ENCODE measurements around the gene PML. TPM values are rescaled to one million over a fixed set of nuclear protein-coding genes. Genes with fewer than 3 reads are reported as not detected.
"Not testable (repeated sequence)": the region's sequence is repeated elsewhere in the genome, so short reads cannot be mapped to it uniquely, and the experiment has no call there.

PML gene
- total RNA-seq, 8 experiments from 2014 or later: 7.2 to 37.8 (median 12.6) TPM

DNA sequence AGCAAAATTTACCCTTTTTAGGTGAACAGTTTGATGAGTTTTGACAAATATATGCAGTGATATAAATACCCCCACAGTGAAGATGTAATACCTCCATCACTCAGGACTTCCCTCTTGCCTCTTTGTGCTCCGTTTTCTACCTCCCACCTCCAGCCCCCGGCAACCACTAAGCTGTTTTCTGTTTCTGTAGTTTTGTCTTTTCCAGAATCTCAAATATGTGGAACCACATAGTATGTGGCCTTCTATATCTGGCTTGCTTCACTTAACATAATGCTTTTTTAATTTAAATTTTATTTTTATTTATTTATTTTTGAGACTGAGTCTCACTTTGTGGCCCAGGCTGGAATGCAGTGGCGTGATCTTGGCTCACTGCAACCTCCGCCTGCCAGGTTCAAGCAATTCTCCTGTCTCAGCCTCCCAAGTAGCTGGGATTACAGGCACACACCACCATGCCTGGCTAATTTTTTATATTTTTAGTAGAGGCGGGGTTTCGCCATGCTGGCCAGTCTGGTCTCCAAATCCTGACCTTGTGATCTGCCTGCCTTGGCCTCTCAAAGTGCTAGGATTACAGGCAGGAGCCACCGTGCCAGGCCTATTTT, 33.9 kb upstream of the PML start:
- not testable (repeated sequence) for H3K27ac ChIP-seq; ATAC-seq (replicated peaks in 6 of 8); H3K4me3 ChIP-seq
- 82 to 100% (median 96%) methylated on average over 1 to 7 of the region's 7 CpGs; no CpG with 5 or more reads in 2 of the 10 experiments for WGBS, 10 experiments
- in situ Hi-C loops (cut with MboI; ENCODE audit: low pct_unique_long_range_greater_than_20kb in 2 of 9, low sequenced_read_pairs in 9 of 9, unreplicated experiment in 9 of 9): loop anchor here in 2 of 9 experiments (25.0 kb wide), 2 partner anchors 352 to 377 kb away; no protein-coding TSS in a partner anchor
- H3K4me1 ChIP-seq (replicated peaks in 1 of 2): peaks cover 12 to 16% of the 10 kb centered on the region in 2 donors

DNA sequence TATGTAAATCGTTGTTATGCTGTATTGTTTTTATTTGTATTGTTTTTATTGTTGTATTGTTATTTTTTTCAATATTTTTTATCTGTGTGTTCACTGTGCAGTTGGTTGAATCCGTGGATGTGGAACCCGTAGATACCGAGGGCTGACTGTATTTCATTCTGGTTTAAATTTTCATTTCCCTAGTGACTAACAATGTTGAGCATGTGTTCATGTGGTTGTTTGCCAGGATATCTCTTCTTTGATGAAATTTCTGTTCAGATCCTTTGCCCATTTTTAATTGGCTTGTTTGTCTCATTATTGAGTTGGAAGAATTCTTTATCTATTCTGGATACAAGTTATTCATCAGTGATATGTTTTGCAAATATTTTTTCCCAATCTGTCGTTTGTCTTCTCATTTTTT, 32.1 kb upstream of the PML start:
- no peak for ATAC-seq (replicated peaks in 6 of 8)
- in situ Hi-C loops (cut with MboI; ENCODE audit: low pct_unique_long_range_greater_than_20kb in 2 of 9, low sequenced_read_pairs in 9 of 9, unreplicated experiment in 9 of 9): loop anchor here in 2 of 9 experiments (25.0 kb wide), 2 partner anchors 350 to 375 kb away; no protein-coding TSS in a partner anchor
- WGBS, 10 experiments: 20 to 76% (median 50%) methylated on average over 1 to 5 of the region's 5 CpGs
- Histone ChIP-seq H3K27ac (no peak overlapping the region), H3K4me1 (replicated peaks in 1 of 2) (peaks cover 17 to 22% of the 10 kb centered on the region in 2 donors), H3K4me3 (no peak overlapping the region)

DNA sequence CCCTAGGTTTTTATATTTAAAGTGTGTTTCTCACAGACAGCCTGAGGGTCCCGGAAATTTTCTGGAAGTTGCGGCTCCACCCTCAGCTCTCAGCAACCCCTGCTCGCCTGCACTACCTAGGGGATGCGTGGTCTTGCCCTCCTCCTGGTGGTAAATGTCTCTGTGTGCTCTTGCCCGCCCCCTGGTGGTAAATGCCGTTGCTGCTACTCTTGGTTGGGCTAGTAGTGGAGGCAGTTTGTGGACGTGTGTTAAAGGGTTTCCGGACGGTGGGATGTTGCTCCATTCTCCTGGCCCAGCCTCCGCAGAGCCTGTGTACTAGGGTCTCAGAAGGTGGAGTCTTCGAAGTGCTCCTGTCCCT, 29.8 kb upstream of the PML start:
- peak overlapping the region; percentile 1 to 13 for H3K27ac ChIP-seq
- ATAC-seq (replicated peaks in 6 of 8): peak; percentile 57 to 98 (median 71)
- peaks cover 13 to 16% of the 10 kb centered on the region in 2 donors for H3K4me1 ChIP-seq (replicated peaks in 1 of 2)
- H3K4me3 ChIP-seq: no peak overlapping the region
- in situ Hi-C loops (cut with MboI; ENCODE audit: low pct_unique_long_range_greater_than_20kb in 2 of 9, low sequenced_read_pairs in 9 of 9, unreplicated experiment in 9 of 9): loop anchor here in 2 of 9 experiments (25.0 kb wide), 2 partner anchors 348 to 373 kb away; no protein-coding TSS in a partner anchor
- 0 to 60% (median 17%) methylated on average over 1 to 4 of the region's 11 CpGs; no CpG with 5 or more reads in 5 of the 10 experiments for WGBS, 10 experiments

DNA sequence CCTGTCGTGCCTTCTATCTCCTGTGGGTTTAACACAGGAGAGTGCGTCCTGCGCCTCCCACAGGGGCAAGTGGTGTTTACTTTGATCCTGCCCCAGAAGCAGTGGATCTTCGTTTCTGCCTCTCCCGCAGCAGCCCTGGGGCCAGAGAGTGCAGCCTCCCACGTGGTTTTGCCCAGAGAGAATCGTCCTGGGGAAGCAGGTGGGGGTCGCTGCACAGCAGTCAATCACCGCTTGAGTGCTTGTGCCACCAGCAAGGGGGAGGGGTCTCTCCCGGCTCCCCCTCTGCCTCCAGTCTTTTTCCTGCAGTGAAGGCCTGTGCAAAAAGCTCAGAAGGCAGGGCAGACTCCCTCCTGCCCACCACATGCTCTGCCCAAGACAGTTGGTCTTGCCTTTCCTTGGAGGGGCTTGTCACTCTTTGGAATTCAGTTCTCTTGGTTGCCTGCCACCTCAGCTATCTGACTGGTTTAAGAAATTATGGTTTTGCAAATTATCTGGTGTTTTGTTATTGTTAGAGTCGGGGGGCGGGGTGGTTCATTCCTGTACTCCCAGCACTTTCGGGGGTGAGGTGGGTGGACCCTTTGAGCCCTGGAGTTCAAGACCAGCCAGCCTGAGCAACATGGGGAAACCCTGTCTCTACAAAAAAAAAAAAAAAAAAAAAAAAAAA, 29.3 kb upstream of the PML start:
- Histone ChIP-seq H3K4me3 (no peak overlapping the region), H3K27ac (peak overlapping the region; percentile 1 to 42), H3K4me1 (replicated peaks in 1 of 2) (peaks cover 13 to 16% of the 10 kb centered on the region in 2 donors)
- in situ Hi-C loops (cut with MboI; ENCODE audit: low pct_unique_long_range_greater_than_20kb in 2 of 9, low sequenced_read_pairs in 9 of 9, unreplicated experiment in 9 of 9): loop anchor here in 2 of 9 experiments (25.0 kb wide), 2 partner anchors 347 to 372 kb away; no protein-coding TSS in a partner anchor
- 13 to 34% (median 27%) methylated on average over 1 to 5 of the region's 13 CpGs; no CpG with 5 or more reads in 6 of the 10 experiments for WGBS, 10 experiments
- ATAC-seq (replicated peaks in 6 of 8): peak; percentile 7 to 91 (median 78)

DNA sequence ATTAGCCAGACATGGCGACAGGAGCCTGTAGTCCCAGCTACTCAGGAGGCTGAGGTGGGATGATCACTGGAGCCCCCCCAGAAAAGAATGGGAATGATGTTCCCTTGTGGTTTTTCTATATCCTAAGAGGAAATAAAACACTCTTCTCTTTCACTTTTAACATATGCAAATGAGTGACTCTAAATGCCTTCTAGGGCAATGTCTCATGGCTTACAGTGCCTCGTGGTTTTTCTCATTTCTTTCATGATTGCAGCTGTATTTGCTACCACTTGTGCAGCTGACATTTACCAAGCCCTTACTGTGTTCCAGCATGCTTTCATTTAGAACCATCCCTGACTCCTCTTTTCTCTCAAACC, 28.8 kb upstream of the PML start:
- Histone ChIP-seq H3K27ac (peak overlapping the region in 1 of 2 donors; percentile 12), H3K4me3 (no peak overlapping the region), H3K4me1 (replicated peaks in 1 of 2) (peaks cover 13 to 16% of the 10 kb centered on the region in 2 donors)
- ATAC-seq (replicated peaks in 6 of 8): peak in 5 of 8 experiments; percentile 35 to 66 (median 49)
- 0 to 100% (median 33%) methylated on average over 1 to 2 of the region's 2 CpGs; no CpG with 5 or more reads in 1 of the 10 experiments for WGBS, 10 experiments
- in situ Hi-C loops (cut with MboI; ENCODE audit: low pct_unique_long_range_greater_than_20kb in 2 of 9, low sequenced_read_pairs in 9 of 9, unreplicated experiment in 9 of 9): loop anchor here in 2 of 9 experiments (25.0 kb wide), 2 partner anchors 347 to 372 kb away; no protein-coding TSS in a partner anchor

DNA sequence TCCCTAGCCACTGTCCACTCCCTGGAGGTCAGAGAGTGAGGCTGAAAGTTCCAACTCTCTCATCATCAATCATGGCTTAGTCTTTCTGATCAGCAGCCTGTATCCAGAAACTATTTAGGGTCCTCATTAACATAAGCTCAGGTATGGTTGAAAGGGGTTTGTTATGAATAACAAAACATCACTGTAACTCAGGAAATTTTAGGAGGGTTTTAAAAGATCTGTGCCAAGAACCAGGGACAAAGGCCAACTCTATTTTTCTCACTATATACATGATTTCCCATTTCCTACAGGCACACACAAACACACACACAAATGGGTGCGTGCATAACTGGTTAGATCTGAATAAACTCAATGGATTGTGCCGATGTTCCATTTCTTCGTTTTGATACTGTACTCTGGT, 26.1 kb upstream of the PML start:
- 84 to 100% (median 93%) methylated on average over 1 to 3 of the region's 3 CpGs; no CpG with 5 or more reads in 3 of the 10 experiments for WGBS, 10 experiments
- no peak for ATAC-seq (replicated peaks in 6 of 8)
- in situ Hi-C loops (cut with MboI; ENCODE audit: low pct_unique_long_range_greater_than_20kb in 2 of 9, low sequenced_read_pairs in 9 of 9, unreplicated experiment in 9 of 9): loop anchor here in 2 of 9 experiments (25.0 kb wide), 2 partner anchors 344 to 369 kb away; no protein-coding TSS in a partner anchor
- peaks cover 13 to 16% of the 10 kb centered on the region in 2 donors for H3K4me1 ChIP-seq (replicated peaks in 1 of 2)
- H3K4me3 ChIP-seq: no peak overlapping the region
- no peak overlapping the region for H3K27ac ChIP-seq

DNA sequence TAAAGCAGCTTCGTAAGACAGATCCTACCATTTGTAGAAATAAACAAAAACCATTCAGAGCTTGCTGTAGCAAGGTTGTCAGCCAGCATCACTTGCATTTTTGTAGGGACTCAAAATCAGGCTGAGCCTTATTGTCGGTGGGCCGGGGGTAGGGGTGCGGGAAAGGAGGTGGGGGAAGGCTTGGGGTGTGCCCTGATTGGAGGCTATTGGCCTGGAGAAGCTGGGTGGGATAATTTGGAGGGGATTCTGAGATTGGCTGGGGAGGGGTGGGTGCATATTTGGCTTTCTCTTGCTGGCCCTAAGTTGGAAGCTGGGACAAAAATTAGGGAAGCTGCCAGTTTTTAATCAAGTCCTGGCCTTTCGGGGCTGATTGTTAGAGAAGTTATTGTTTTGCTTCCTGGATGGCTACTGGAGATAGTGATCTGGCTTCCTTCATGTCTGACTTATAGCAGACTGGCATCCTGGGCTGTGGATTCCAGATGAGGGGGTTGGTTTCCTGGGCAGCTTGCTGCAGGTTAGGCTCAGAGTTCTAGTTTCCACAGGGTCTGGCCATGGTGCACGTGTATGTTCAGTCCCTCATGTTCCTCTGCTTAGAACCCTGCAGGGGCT, 25.3 kb upstream of the PML start:
- in situ Hi-C loops (cut with MboI; ENCODE audit: low pct_unique_long_range_greater_than_20kb in 2 of 9, low sequenced_read_pairs in 9 of 9, unreplicated experiment in 9 of 9): loop anchor here in 2 of 9 experiments (25.0 kb wide), 2 partner anchors 343 to 368 kb away; no protein-coding TSS in a partner anchor
- no peak overlapping the region for H3K4me3 ChIP-seq
- no peak for ATAC-seq (replicated peaks in 6 of 8)
- WGBS, 10 experiments: 50 to 92% (median 72%) methylated on average over 1 to 3 of the region's 6 CpGs; no CpG with 5 or more reads in 4 of the 10 experiments
- H3K27ac ChIP-seq: no peak overlapping the region
- H3K4me1 ChIP-seq (replicated peaks in 1 of 2): peaks cover 13 to 16% of the 10 kb centered on the region in 2 donors

DNA sequence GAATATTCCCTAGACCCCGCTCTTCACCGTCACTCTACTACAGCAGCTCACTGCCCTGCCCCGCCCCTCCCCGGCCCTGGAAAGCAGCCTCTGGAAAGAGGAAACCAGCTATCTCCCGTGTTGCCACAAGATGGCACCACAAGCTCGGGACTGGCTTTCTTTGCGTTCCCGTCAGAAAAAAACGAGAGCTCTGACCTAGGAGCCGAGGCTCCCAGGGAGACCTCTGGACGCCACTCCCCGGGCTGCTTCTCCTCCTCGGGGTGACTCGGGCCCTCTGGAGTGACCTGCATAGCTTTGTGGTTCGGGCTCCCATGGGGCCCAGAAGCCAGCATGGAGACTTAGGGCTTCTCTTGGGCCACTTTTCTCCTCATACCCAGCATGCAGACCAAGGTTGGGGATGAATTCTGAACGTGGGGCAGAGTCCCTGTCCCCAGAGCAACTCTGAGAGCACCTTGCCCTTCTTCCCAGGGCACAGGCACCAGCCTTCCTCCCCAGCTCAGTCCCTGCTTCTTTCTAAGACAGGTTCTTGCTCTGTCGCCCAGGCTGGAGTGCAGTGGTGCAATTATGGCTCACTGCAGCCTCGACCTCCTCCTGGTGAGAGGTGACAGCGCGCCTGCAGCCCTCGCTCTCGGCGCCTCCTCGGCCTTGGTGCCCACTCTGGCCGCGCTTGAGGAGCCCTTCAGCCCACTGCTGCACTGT, 21.4 kb upstream of the PML start:
- Histone ChIP-seq H3K27ac (no peak overlapping the region), H3K4me3 (no peak overlapping the region), H3K4me1 (replicated peaks in 1 of 2) (no peaks in the 10 kb centered on the region)
- 0% methylated on average over 1 to 5 of the region's 26 CpGs; no CpG with 5 or more reads in 8 of the 10 experiments for WGBS, 10 experiments
- in situ Hi-C loops (cut with MboI; ENCODE audit: low pct_unique_long_range_greater_than_20kb in 2 of 9, low sequenced_read_pairs in 9 of 9, unreplicated experiment in 9 of 9): loop anchor here in 2 of 9 experiments (25.0 kb wide), 2 partner anchors 339 to 364 kb away; no protein-coding TSS in a partner anchor
- peak; percentile 91 to 98 (median 93) for ATAC-seq (replicated peaks in 6 of 8)

DNA sequence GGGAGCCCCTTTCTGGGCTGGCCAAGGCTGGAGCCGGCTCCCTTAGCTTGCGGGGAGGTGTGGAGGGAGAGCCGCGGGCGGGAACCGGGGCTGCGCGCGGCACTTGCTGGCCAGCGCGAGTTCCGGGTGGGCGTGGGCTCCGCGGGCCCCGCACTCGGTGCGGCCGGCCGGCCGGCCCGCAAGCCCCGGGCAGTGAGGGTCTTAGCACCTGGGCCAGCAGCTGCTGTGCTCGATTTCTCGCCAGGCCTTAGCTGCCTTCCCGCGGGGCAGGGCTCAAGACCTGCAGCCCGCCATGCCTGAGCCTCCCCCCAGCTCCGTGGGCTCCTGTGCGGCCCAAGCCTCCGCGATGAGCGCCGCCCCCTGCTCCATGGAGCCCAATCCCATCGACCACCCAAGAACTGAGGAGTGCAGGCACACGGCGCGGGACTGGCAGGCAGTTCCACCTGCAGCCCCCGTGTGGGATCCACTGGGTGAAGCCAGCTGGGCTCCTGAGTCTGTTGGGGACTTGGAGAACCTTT, 20.8 kb upstream of the PML start:
- WGBS, 10 experiments: 96 to 100% (median 99%) methylated on average over 3 to 18 of the region's 39 CpGs; no CpG with 5 or more reads in 6 of the 10 experiments
- in situ Hi-C loops (cut with MboI; ENCODE audit: low pct_unique_long_range_greater_than_20kb in 2 of 9, low sequenced_read_pairs in 9 of 9, unreplicated experiment in 9 of 9): loop anchor here in 2 of 9 experiments (25.0 kb wide), 2 partner anchors 339 to 364 kb away; no protein-coding TSS in a partner anchor

DNA sequence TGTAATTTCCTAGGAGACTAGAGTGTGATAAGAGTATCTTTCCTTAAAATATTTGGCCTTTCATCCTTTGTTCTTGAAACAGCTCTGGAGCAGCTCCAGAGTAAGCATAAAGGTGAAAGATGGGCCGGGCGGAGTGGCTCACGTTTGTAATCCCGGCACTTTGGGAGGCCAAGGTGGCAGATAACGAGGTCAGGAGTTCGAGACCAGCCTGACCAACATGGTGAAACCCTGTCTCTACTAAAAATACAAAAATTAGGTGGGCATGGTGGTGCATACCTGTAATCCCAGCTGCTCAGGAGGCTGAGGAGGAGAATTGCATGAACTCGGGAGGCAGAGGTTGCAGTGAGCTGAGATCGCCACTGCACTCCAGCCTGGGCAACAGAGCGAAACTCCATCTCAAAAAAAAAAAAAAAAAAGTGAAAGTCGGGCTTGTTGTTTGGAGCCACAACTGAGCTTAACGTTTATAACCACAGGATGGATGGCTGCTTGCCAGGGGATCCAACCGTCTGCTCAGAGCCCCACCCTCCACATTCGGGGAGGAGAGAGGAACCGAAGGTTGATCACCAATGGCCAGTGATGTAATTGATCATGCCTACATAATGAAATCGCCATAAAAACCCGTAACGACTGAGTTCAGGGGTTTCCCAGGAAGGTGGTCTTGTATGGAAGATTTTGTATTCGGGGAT, 18.9 kb upstream of the PML start:
- H3K4me3 ChIP-seq; in situ Hi-C loops (cut with MboI; ENCODE audit: low pct_unique_long_range_greater_than_20kb in 2 of 9, low sequenced_read_pairs in 9 of 9, unreplicated experiment in 9 of 9); H3K27ac ChIP-seq; H3K4me1 ChIP-seq (replicated peaks in 1 of 2): not testable (repeated sequence)
- peak in 2 of 8 experiments; percentile 14 to 30 for ATAC-seq (replicated peaks in 6 of 8)
- WGBS, 10 experiments: 0 to 80% (median 62%) methylated on average over 1 to 14 of the region's 18 CpGs

More for the DNA sequence above, 20.8 kb upstream of the PML start:
- H3K4me1 ChIP-seq (replicated peaks in 1 of 2); H3K4me3 ChIP-seq; ATAC-seq (replicated peaks in 6 of 8); H3K27ac ChIP-seq: not testable (repeated sequence)

DNA sequence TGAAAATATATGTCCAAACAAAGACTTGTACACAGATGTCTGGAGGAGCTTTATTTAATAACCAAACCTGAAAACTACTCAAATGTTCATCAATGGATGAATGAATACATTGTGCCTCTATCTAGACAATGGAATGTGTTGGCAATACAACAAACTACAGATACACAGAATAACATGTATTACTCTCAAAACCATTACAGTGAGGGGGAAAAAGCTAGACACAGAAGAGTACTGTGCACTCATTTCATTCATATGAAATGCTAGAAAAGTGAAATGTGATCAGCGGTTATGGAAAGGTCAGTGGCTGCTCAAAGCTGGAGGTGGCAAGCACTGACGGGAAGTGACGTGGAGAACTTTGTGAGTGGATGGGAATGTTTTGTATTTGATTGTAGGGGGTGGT, 15.6 kb upstream of the PML start:
- H3K27ac ChIP-seq: no peak overlapping the region
- in situ Hi-C loops (cut with MboI; ENCODE audit: low pct_unique_long_range_greater_than_20kb in 2 of 9, low sequenced_read_pairs in 9 of 9, unreplicated experiment in 9 of 9): no loop called here
- peaks cover 0 to 9% of the 10 kb centered on the region in 2 donors for H3K4me1 ChIP-seq (replicated peaks in 1 of 2)
- no peak overlapping the region for H3K4me3 ChIP-seq
- no peak for ATAC-seq (replicated peaks in 6 of 8)
- WGBS, 10 experiments: 79 to 100% (median 93%) methylated on average over 1 to 3 of the region's 3 CpGs; no CpG with 5 or more reads in 3 of the 10 experiments

Measured in motor neuron (in vitro differentiated cells).